Measurements from ENCODE around the gene KCNH1. TPM values are rescaled to one million over a fixed set of nuclear protein-coding genes. Genes with fewer than 3 reads are reported as not detected.

The KCNH1 gene
- total RNA-seq, 1 donor from 2014 or later = 0.21 TPM

GRCh38 chr1:210878564-210878963, 255.4 kb downstream of the KCNH1 start:
- Mint-ChIP-seq H3K27me3 (ENCODE audit: low read depth) (peaks cover 8% of the 10 kb centered on the region), H3K27ac (ENCODE audit: unreplicated experiment) (no peak overlapping the region), H3K9me3 (peaks cover 2% of the 10 kb centered on the region), H3K36me3 (ENCODE audit: low read depth) (no peaks in the 10 kb centered on the region), H3K4me3 (no peak overlapping the region), H3K4me1 (no peaks in the 10 kb centered on the region)
- TF ChIP-seq CTCF (conservative IDR thresholded peaks at IDR 0.05) = no peak
- no peak for DNase-seq (ENCODE audit: low read depth, low spot score)

GRCh38 chr1:210876275-210876674, 257.7 kb downstream of the KCNH1 start:
- no peaks in the 10 kb centered on the region for H3K36me3 Mint-ChIP-seq (ENCODE audit: low read depth)
- no peak for TF ChIP-seq CTCF (conservative IDR thresholded peaks at IDR 0.05)
- H3K4me1 Mint-ChIP-seq = no peaks in the 10 kb centered on the region
- peaks cover 8% of the 10 kb centered on the region for H3K27me3 Mint-ChIP-seq (ENCODE audit: low read depth)
- peaks cover 2% of the 10 kb centered on the region for H3K9me3 Mint-ChIP-seq
- DNase-seq (ENCODE audit: low read depth, low spot score) = no peak
- H3K27ac Mint-ChIP-seq (ENCODE audit: unreplicated experiment) = no peak overlapping the region
- H3K4me3 Mint-ChIP-seq = no peak overlapping the region

GRCh38 chr1:210866532-210866931, 267.4 kb downstream of the KCNH1 start:
- DNase-seq (ENCODE audit: low read depth, low spot score) = no peak
- H3K27ac Mint-ChIP-seq (ENCODE audit: unreplicated experiment) = no peak overlapping the region
- peaks cover 5% of the 10 kb centered on the region for H3K27me3 Mint-ChIP-seq (ENCODE audit: low read depth)
- no peaks in the 10 kb centered on the region for H3K4me1 Mint-ChIP-seq
- no peak for TF ChIP-seq CTCF (conservative IDR thresholded peaks at IDR 0.05)
- no peak overlapping the region for H3K4me3 Mint-ChIP-seq
- H3K36me3 Mint-ChIP-seq (ENCODE audit: low read depth) = peaks cover 3% of the 10 kb centered on the region
- H3K9me3 Mint-ChIP-seq = peaks cover 18% of the 10 kb centered on the region

- no peaks in the 10 kb centered on the region for H3K36me3 Mint-ChIP-seq (ENCODE audit: low read depth)
- H3K27me3 Mint-ChIP-seq (ENCODE audit: low read depth) = peaks cover 3% of the 10 kb centered on the region
- no peak for DNase-seq (ENCODE audit: low read depth, low spot score)
- no peaks in the 10 kb centered on the region for H3K9me3 Mint-ChIP-seq
- H3K4me1 Mint-ChIP-seq = peaks cover 9% of the 10 kb centered on the region
- no peak for TF ChIP-seq CTCF (conservative IDR thresholded peaks at IDR 0.05)
- H3K4me3 Mint-ChIP-seq = no peak overlapping the region
- H3K27ac Mint-ChIP-seq (ENCODE audit: unreplicated experiment) = no peak overlapping the region
Observed at GRCh38 chr1:210857705-210858104, 276.2 kb downstream of the KCNH1 start.

- Mint-ChIP-seq H3K27me3 (ENCODE audit: low read depth) (peaks cover 3% of the 10 kb centered on the region), H3K27ac (ENCODE audit: unreplicated experiment) (no peak overlapping the region), H3K4me3 (no peak overlapping the region), H3K36me3 (ENCODE audit: low read depth) (no peaks in the 10 kb centered on the region), H3K9me3 (no peaks in the 10 kb centered on the region), H3K4me1 (peaks cover 9% of the 10 kb centered on the region)
- no peak for DNase-seq (ENCODE audit: low read depth, low spot score)
- no peak for TF ChIP-seq CTCF (conservative IDR thresholded peaks at IDR 0.05)
Observed at GRCh38 chr1:210857146-210857663, 276.7 kb downstream of the KCNH1 start.

Data from neural crest cell (in vitro differentiated cells).